GM21619 (cell line): ENCODE results near the gene VRTN.
"Not testable (repeated sequence)": the region's sequence is repeated elsewhere in the genome, so short reads cannot be mapped to it uniquely, and the experiment has no call there.

Experiments used
- ATAC-seq: cut with Tn5 transposase; IDR thresholded peaks from one replicate; pipeline ENCODE4 v1.9.1; 2021; ENCODE audit not compliant: unreplicated experiment

Gene VRTN

GRCh38 chr14:74348735-74349463 is 628 bp downstream of the VRTN start:
- no peak for ATAC-seq

- ATAC-seq: no peak
Measured at GRCh38 chr14:74349757-74350156, 1.5 kb downstream of the VRTN start.

- ATAC-seq: no peak
Measured at GRCh38 chr14:74350211-74350927, 2.1 kb downstream of the VRTN start.

GRCh38 chr14:74350928-74351323 is 2.7 kb downstream of the VRTN start:
- ATAC-seq: no peak

- no peak for ATAC-seq
Measured at GRCh38 chr14:74356892-74357575, 8.8 kb downstream of the VRTN start.

GRCh38 chr14:74357585-74357984 is 9.3 kb downstream of the VRTN start:
- ATAC-seq: no peak

GRCh38 chr14:74358176-74358829 is 10.0 kb downstream of the VRTN start:
- ATAC-seq: no peak

GRCh38 chr14:74360163-74360562 is 11.9 kb downstream of the VRTN start:
- ATAC-seq: no peak

- ATAC-seq: no peak
Measured at GRCh38 chr14:74362361-74362915, 14.2 kb downstream of the VRTN start.

GRCh38 chr14:74364271-74364880 is 16.1 kb downstream of the VRTN start:
- ATAC-seq: no peak

- ATAC-seq: no peak
Measured at GRCh38 chr14:74368026-74368425, 19.8 kb downstream of the VRTN start.

- ATAC-seq: no peak
Measured at GRCh38 chr14:74368441-74368840, 20.2 kb downstream of the VRTN start.

- ATAC-seq: no peak
Measured at GRCh38 chr14:74377976-74378690, 29.9 kb downstream of the VRTN start.

GRCh38 chr14:74380172-74380571 is 31.9 kb downstream of the VRTN start:
- no peak for ATAC-seq

GRCh38 chr14:74380845-74381244 is 32.6 kb downstream of the VRTN start:
- no peak for ATAC-seq

GRCh38 chr14:74381571-74381970 is 33.3 kb downstream of the VRTN start:
- not testable (repeated sequence) for ATAC-seq

- ATAC-seq: no peak
Measured at GRCh38 chr14:74382231-74382630, 34.0 kb downstream of the VRTN start.

- no peak for ATAC-seq
Measured at GRCh38 chr14:74389980-74390379, 41.7 kb downstream of the VRTN start.

- ATAC-seq: not testable (repeated sequence)
Measured at GRCh38 chr14:74390505-74390904, 42.2 kb downstream of the VRTN start.

- no peak for ATAC-seq
Measured at GRCh38 chr14:74391479-74391878, 43.2 kb downstream of the VRTN start.
